Smooth muscle cell (in vitro differentiated cells): Measurements from ENCODE around the gene MRPL33. TPM values are rescaled to one million over a fixed set of nuclear protein-coding genes. Genes with fewer than 3 reads are reported as not detected.
A peak's percentile ranks its signal among the peaks of the same experiment; 100 is the strongest.

Source experiments
- DNase-seq: peaks from one replicate; lab custom pipeline; 2025; ENCODE audit not compliant: unreplicated experiment; lab: John Stamatoyannopoulos, UW
- H2AFZ ChIP-seq: fragments of 200-600 bp; sonication (generic); 2 replicates; pipeline ENCODE4 v1.6.0; 2016; ENCODE audit warnings: antibody characterized with exemption, low read depth, mild to moderate bottlenecking
- H3F3A ChIP-seq: fragments of 200-600 bp; sonication (generic); 2 replicates; pipeline ENCODE4 v1.6.0; 2017; ENCODE audit warnings: antibody characterized with exemption, low read depth
- H3K27ac ChIP-seq: fragments of 200-600 bp; sonication (generic); 2 replicates; pipeline ENCODE4 v1.5.1; 2016; ENCODE audit warnings: low read depth, mild to moderate bottlenecking
- H3K27me3 ChIP-seq: fragments of 200-600 bp; sonication (generic); 2 replicates; pipeline ENCODE4 v1.6.1; 2016; ENCODE audit warnings: low read depth, mild to moderate bottlenecking
- H3K36me3 ChIP-seq: fragments of 200-600 bp; sonication (generic); 2 replicates; pipeline ENCODE4 v1.5.1; 2016; ENCODE audit warnings: low read depth
- H3K4me1 ChIP-seq: fragments of 200-600 bp; sonication (generic); 2 replicates; pipeline ENCODE4 v1.5.1; 2016; ENCODE audit warnings: low read depth
- H3K4me2 ChIP-seq: fragments of 200-600 bp; sonication (generic); 2 replicates; pipeline ENCODE4 v1.6.0; 2016; ENCODE audit warnings: mild to moderate bottlenecking
- H3K4me3 ChIP-seq: fragments of 200-600 bp; sonication (generic); 2 replicates; pipeline ENCODE4 v1.5.1; 2016; ENCODE audit warnings: mild to moderate bottlenecking
- H3K79me2 ChIP-seq: fragments of 200-600 bp; sonication (generic); 2 replicates; pipeline ENCODE4 v1.6.0; 2016; ENCODE audit warnings: low read depth, mild to moderate bottlenecking
- H3K9ac ChIP-seq: fragments of 200-600 bp; sonication (generic); 2 replicates; pipeline ENCODE4 v1.6.0; 2016; ENCODE audit warnings: low read depth
- H3K9me3 ChIP-seq: fragments of 200-600 bp; sonication (generic); replicated peaks from 2 replicates; pipeline ENCODE4 v1.5.1; 2016; ENCODE audit warnings: low read depth
- H4K20me1 ChIP-seq: fragments of 200-600 bp; sonication (generic); 2 replicates; pipeline ENCODE4 v1.6.0; 2016; ENCODE audit warnings: low read depth
- WGBS: methylation state at CpG from one replicate; pipeline ENCODE4 v1.1.7; 2016; ENCODE audit warnings: low lambda C conversion rate; 5-methylcytosine and 5-hydroxymethylcytosine counted together
- polyA plus RNA-seq: library from polyadenylated mRNA; unstranded; fragments of >200 nt; fragmentation: Nextera tagmentation; extraction: Ambion mirVana; gene quantifications from 2 replicates; pipeline ENCODE4 v1.2.1, GENCODE V29; 2016
- total RNA-seq: library from RNA; depleted of rRNA; stranded (reverse); fragments of >200 nt; gene quantifications from 2 replicates; pipeline ENCODE4 v1.2.3, GENCODE V29; 2014
- TF ChIP-seq, protein P1 (sequence below): fragments of 200-600 bp; sonication (generic); IDR thresholded peaks from 2 replicates; pipeline ENCODE4 v1.5.1; 2017; ENCODE audit warnings: borderline replicate concordance, mild to moderate bottlenecking, antibody characterized with exemption; ENCODE audit not compliant: insufficient read depth, poor library complexity, severe bottlenecking

Gene MRPL33
- total and polyA plus RNA-seq, 2 experiments from 2014 or later, result 94.5 to 193 TPM

DNA sequence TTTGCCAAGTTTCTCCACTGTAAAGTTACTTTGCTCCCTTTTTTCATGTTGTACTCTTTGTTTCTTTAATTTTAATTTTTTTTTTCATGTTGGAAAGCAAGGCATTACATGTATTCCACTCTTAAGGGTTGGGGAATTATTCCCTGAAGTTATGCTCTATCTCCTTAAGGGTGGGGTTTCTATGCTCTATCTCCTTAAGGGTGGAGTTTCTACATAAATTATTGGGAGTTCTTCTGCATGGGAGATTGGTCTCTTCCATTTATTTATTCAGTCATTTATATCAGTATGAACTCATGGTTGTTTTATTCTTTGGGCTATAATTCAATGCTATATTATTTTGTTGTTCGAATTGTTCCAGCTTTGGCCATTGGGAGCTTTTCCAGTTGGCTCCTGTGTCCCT, 11.2 kb downstream of the MRPL33 start:
- Histone ChIP-seq H2AFZ (no peak overlapping the region), H3K4me3 (no peak overlapping the region), H3K27ac (no peak overlapping the region), H3K4me2 (no peak overlapping the region), H3F3A (no peaks in the 10 kb centered on the region), H3K27me3 (no peaks in the 10 kb centered on the region), H3K9ac (no peak overlapping the region), H3K9me3 (no peaks in the 10 kb centered on the region), H4K20me1 (peaks cover 6% of the 10 kb centered on the region), H3K79me2 (peaks cover 8% of the 10 kb centered on the region), H3K4me1 (no peaks in the 10 kb centered on the region), H3K36me3 (no peaks in the 10 kb centered on the region)
- 100% methylated on average over 1 of the region's 1 CpG for WGBS
- DNase-seq, result no peak
- TF ChIP-seq, protein P1, sequence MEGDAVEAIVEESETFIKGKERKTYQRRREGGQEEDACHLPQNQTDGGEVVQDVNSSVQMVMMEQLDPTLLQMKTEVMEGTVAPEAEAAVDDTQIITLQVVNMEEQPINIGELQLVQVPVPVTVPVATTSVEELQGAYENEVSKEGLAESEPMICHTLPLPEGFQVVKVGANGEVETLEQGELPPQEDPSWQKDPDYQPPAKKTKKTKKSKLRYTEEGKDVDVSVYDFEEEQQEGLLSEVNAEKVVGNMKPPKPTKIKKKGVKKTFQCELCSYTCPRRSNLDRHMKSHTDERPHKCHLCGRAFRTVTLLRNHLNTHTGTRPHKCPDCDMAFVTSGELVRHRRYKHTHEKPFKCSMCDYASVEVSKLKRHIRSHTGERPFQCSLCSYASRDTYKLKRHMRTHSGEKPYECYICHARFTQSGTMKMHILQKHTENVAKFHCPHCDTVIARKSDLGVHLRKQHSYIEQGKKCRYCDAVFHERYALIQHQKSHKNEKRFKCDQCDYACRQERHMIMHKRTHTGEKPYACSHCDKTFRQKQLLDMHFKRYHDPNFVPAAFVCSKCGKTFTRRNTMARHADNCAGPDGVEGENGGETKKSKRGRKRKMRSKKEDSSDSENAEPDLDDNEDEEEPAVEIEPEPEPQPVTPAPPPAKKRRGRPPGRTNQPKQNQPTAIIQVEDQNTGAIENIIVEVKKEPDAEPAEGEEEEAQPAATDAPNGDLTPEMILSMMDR, result no peak

DNA sequence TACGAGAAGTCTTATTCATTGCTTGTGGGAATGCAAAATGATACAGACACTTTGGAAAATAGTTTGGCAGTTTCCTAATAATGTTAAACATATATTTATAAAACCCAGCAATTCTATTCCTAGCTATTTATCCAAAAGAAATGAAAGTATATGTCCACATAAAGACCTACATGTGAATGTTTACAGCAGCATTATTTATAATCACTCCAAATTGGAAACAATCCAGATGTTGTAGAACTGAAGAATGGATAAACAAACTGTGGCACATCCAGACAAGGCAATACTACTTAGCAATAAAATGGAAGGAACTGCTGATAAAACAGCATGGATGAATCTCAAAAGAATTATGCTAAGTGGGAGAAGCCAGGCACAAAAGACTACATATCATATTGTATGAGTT, 19.3 kb downstream of the MRPL33 start:
- Histone ChIP-seq H3K4me3 (no peak overlapping the region), H3K9me3 (no peaks in the 10 kb centered on the region), H4K20me1 (no peaks in the 10 kb centered on the region), H3K36me3 (no peaks in the 10 kb centered on the region), H3K27me3 (no peaks in the 10 kb centered on the region), H3K4me2 (no peak overlapping the region), H3K9ac (no peak overlapping the region), H3K27ac (no peak overlapping the region), H3F3A (no peaks in the 10 kb centered on the region), H3K79me2 (no peaks in the 10 kb centered on the region), H3K4me1 (peaks cover 6% of the 10 kb centered on the region), H2AFZ (no peak overlapping the region)
- no peak for DNase-seq
- TF ChIP-seq, protein P1, result no peak
- WGBS, result 88% methylated on average over 1 of the region's 1 CpG

DNA sequence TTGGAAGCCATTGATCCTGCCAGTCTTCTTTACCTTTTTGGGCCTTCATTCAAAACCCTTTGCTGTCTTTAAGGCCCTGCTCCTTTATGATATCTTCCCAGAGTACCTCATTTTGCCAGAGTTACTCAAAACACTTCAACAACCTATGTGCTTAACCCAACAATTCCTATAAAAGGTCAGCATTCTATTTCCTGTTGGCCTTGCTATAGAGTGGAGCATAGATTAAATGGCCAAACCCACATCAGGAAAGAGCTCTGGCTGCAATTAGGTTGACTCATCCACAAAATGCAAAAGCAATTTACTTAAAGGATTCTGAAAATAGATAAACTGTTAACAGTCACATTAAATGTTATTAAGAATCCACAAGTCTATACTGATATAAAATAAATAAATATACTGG, 21.2 kb downstream of the MRPL33 start:
- H3K4me3 ChIP-seq, result no peak overlapping the region
- no peaks in the 10 kb centered on the region for H3F3A ChIP-seq
- TF ChIP-seq, protein P1, result no peak
- no peaks in the 10 kb centered on the region for H3K36me3 ChIP-seq
- H3K27ac ChIP-seq, result peak overlapping the region; percentile 79
- H3K4me1 ChIP-seq, result peaks cover 6% of the 10 kb centered on the region
- no peaks in the 10 kb centered on the region for H4K20me1 ChIP-seq
- DNase-seq, result no peak
- no peaks in the 10 kb centered on the region for H3K27me3 ChIP-seq
- H2AFZ ChIP-seq, result peak overlapping the region; percentile 81
- no peak overlapping the region for H3K9ac ChIP-seq
- H3K9me3 ChIP-seq, result no peaks in the 10 kb centered on the region
- H3K79me2 ChIP-seq, result no peaks in the 10 kb centered on the region
- peak overlapping the region; percentile 67 for H3K4me2 ChIP-seq

DNA sequence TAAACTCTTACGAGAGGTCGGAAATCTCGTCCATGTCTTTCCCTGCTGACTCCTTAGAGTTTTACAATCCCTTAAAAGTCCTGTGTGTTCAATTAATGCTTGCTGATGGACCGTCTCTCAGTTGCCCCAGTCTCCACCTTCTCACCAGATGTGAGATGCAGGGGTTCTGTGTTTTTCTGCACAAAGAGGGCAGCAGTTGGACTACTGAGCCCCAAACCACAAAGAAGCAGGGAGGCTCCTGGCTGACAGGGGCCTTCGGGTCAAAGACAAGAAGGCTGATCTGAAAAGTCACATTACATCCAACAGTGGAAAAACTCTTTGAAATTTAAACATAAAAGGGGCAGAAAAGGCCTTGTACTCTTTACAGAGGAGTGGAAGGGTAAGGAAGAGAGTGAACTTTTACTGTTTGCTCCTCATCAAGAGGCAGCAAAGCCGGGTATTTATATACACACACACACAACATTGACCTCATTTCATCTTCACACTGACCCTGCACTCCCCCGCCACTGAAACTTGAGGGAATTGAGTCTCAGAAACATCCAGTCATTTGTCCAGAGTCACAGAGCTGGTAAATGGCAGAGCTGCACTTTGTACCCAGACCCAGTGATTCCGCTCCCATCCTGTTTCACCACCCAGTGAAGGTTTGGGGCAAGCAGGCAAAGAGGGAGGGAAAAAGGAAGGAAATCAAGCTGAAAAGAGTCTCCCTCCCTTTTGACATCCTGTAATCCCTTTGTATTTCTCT, 23.7 kb downstream of the MRPL33 start:
- H3F3A ChIP-seq, result peaks cover 8% of the 10 kb centered on the region
- H4K20me1 ChIP-seq, result no peaks in the 10 kb centered on the region
- H3K9me3 ChIP-seq, result no peaks in the 10 kb centered on the region
- peaks cover 6% of the 10 kb centered on the region for H3K4me1 ChIP-seq
- H3K27me3 ChIP-seq, result no peaks in the 10 kb centered on the region
- H2AFZ ChIP-seq, result no peak overlapping the region
- no peak overlapping the region for H3K4me2 ChIP-seq
- H3K4me3 ChIP-seq, result no peak overlapping the region
- WGBS, result 86% methylated on average over 8 of the region's 8 CpGs
- DNase-seq, result no peak
- no peaks in the 10 kb centered on the region for H3K79me2 ChIP-seq
- no peaks in the 10 kb centered on the region for H3K36me3 ChIP-seq
- H3K9ac ChIP-seq, result no peak overlapping the region
- TF ChIP-seq, protein P1, result no peak
- no peak overlapping the region for H3K27ac ChIP-seq
